Epidermal melanocyte (primary cell): Measurements from ENCODE around the gene C1RL.
"Not testable (repeated sequence)": the region's sequence is repeated elsewhere in the genome, so short reads cannot be mapped to it uniquely, and the experiment has no call there.

Experiments
- DNase-seq: peaks from one replicate; pipeline ENCODE4 v3.0.0; 2011; ENCODE audit warnings: low spot score; ENCODE audit not compliant: insufficient read length

C1RL gene

GRCh38 chr12:7114851-7115250 lies 5.8 kb upstream of the C1RL start:
- DNase-seq = no peak

- DNase-seq = no peak
Observed at GRCh38 chr12:7114008-7114407, 5.0 kb upstream of the C1RL start.

- no peak for DNase-seq
Observed at GRCh38 chr12:7113389-7113871, 4.4 kb upstream of the C1RL start.

GRCh38 chr12:7112041-7112440 lies 3.0 kb upstream of the C1RL start:
- DNase-seq = no peak

GRCh38 chr12:7110661-7111060 lies 1.6 kb upstream of the C1RL start:
- no peak for DNase-seq

- no peak for DNase-seq
Observed at GRCh38 chr12:7109572-7109920, 532 bp upstream of the C1RL start.

- DNase-seq = no peak
Observed at GRCh38 chr12:7108003-7108795, 815 bp downstream of the C1RL start.

- DNase-seq = no peak
Observed at GRCh38 chr12:7107636-7108002, 1.4 kb downstream of the C1RL start.

GRCh38 chr12:7107181-7107580 lies 1.8 kb downstream of the C1RL start:
- not testable (repeated sequence) for DNase-seq

GRCh38 chr12:7106082-7106481 lies 2.9 kb downstream of the C1RL start:
- no peak for DNase-seq

GRCh38 chr12:7103837-7104584 lies 5.0 kb downstream of the C1RL start:
- no peak for DNase-seq

- DNase-seq = no peak
Observed at GRCh38 chr12:7102582-7102981, 6.4 kb downstream of the C1RL start.

GRCh38 chr12:7101694-7102131 lies 7.3 kb downstream of the C1RL start:
- no peak for DNase-seq

GRCh38 chr12:7101047-7101693 lies 7.8 kb downstream of the C1RL start:
- no peak for DNase-seq

- DNase-seq = no peak
Observed at GRCh38 chr12:7100239-7100638, 8.8 kb downstream of the C1RL start.

GRCh38 chr12:7099290-7099996 lies 9.6 kb downstream of the C1RL start:
- no peak for DNase-seq

GRCh38 chr12:7096979-7097378 lies 12.0 kb downstream of the C1RL start:
- no peak for DNase-seq

GRCh38 chr12:7096006-7096932 lies 12.7 kb downstream of the C1RL start:
- no peak for DNase-seq

- DNase-seq = no peak
Observed at GRCh38 chr12:7093892-7094291, 15.1 kb downstream of the C1RL start.

- no peak for DNase-seq
Observed at GRCh38 chr12:7093486-7093885, 15.5 kb downstream of the C1RL start.
